H1 (cell line): ENCODE measurements around the gene FAM120A. TPM values are rescaled to one million over a fixed set of nuclear protein-coding genes. Genes with fewer than 3 reads are reported as not detected.

ENCODE experiments used
- ATF2 ChIP-seq: IDR thresholded peaks from 2 replicates; pipeline ENCODE4 v1.6.1; 2012; ENCODE audit warnings: low read length, inconsistent platforms
- CBX8 ChIP-seq: fragments of 300-800, 300-1000 bp; sonication (generic); IDR thresholded peaks from 2 replicates; pipeline ENCODE4 v1.7.1; 2016; ENCODE audit warnings: low read depth, low read length, borderline replicate concordance
- CHD7 ChIP-seq: fragments of 300-600 bp; sonication (generic); IDR thresholded peaks from 2 replicates; pipeline ENCODE4 v1.7.1; 2012; ENCODE audit warnings: low read length, moderate library complexity, mild to moderate bottlenecking, inconsistent platforms; ENCODE audit not compliant: insufficient replicate concordance
- E2F6 ChIP-seq: IDR thresholded peaks from 2 replicates; pipeline ENCODE4 v1.6.1; 2012; ENCODE audit warnings: inconsistent platforms
- HDAC6 ChIP-seq: IDR thresholded peaks from one replicate; pipeline ENCODE4 v1.7.1; 2012; ENCODE audit warnings: low read depth, mild to moderate bottlenecking, inconsistent platforms, low read length, moderate library complexity
- KDM1A ChIP-seq: fragments of 200-600, 300-600 bp; sonication (generic); IDR thresholded peaks from 2 replicates; pipeline ENCODE4 v1.7.1; 2016; ENCODE audit warnings: mild to moderate bottlenecking, low read length, borderline replicate concordance
- POU5F1 ChIP-seq: IDR thresholded peaks from 2 replicates; pipeline ENCODE4 v1.6.1; 2011; ENCODE audit warnings: low read depth, mild to moderate bottlenecking, low read length, moderate library complexity
- SP4 ChIP-seq: IDR thresholded peaks from 2 replicates; pipeline ENCODE4 v1.6.1; 2012; ENCODE audit warnings: low read length, inconsistent platforms
- TEAD4 ChIP-seq: IDR thresholded peaks from 2 replicates; pipeline ENCODE4 v1.6.1; 2012; ENCODE audit warnings: low read depth, low read length, inconsistent platforms, mixed read lengths
- YY1 ChIP-seq: IDR thresholded peaks from 2 replicates; pipeline ENCODE4 v1.6.1; 2011; ENCODE audit warnings: low read depth, mild to moderate bottlenecking, low read length
- polyA plus RNA-seq, 7 experiments: library from polyadenylated mRNA; depleted of rRNA in 3 of 7; stranded (reverse) in 5 of 7; unstranded in 2 of 7; fragments of >200 nt in 5 of 7; fragments of 200-250 nt in 2 of 7; gene quantifications; 1 replicate in 5 of 7; 2 replicates in 1 of 7; 4 replicates in 1 of 7; pipeline versions ENCODE4 v1.2.1 to v1.2.3, GENCODE V29; 2011 to 2013; ENCODE audit warnings: missing spikeins in 2 of 7, mixed read lengths in 2 of 7
- total RNA-seq: library from RNA; stranded (reverse); fragmentation: NEBNext Ultra II Directional; extraction: Animal tissue kit (Norgen Biotek cat#: 25700); gene quantifications from 2 replicates; pipeline ENCODE4 v1.2.1, GENCODE V29; 2021

FAM120A gene
- total and polyA plus RNA-seq, 2 of the 8 experiments (the other 6 are each of a cell fraction or from before 2014, with no cell fraction given), result 24.9 to 54.7 TPM

DNA sequence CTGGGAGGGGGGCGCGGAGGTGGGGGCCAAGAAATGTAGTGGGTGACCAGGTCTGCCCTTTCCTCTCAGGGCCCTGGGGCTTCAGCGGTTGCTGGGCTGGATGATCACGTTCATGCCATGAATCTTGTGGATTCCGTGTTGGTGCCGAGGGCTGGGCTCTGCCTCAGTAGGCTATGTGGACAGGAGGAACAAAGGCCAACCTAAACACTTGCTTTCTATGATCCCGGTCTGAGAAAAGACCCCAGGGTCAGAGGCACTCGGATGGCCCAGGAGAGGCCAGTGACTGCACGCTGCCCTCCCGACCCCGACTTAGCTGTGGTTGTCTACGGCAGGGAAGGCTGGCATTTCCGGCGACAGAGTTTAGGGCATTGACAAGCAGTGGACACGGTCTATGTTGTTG, 151.5 kb downstream of the FAM120A start (continued):
- TF ChIP-seq HDAC6, result no peak
- no peak for TF ChIP-seq E2F6
- TF ChIP-seq CHD7, result no peak
- no peak for TF ChIP-seq CBX8
- TF ChIP-seq SP4, result no peak
- TF ChIP-seq ATF2, result no peak
- no peak for TF ChIP-seq TEAD4
- no peak for TF ChIP-seq POU5F1
- no peak for TF ChIP-seq KDM1A
- TF ChIP-seq YY1, result no peak
